ENCODE data around the gene SUN2. TPM values are rescaled to one million over a fixed set of nuclear protein-coding genes. Genes with fewer than 3 reads are reported as not detected.
"Not testable (repeated sequence)": the region's sequence is repeated elsewhere in the genome, so short reads cannot be mapped to it uniquely, and the experiment has no call there.

SUN2 gene, protein sequence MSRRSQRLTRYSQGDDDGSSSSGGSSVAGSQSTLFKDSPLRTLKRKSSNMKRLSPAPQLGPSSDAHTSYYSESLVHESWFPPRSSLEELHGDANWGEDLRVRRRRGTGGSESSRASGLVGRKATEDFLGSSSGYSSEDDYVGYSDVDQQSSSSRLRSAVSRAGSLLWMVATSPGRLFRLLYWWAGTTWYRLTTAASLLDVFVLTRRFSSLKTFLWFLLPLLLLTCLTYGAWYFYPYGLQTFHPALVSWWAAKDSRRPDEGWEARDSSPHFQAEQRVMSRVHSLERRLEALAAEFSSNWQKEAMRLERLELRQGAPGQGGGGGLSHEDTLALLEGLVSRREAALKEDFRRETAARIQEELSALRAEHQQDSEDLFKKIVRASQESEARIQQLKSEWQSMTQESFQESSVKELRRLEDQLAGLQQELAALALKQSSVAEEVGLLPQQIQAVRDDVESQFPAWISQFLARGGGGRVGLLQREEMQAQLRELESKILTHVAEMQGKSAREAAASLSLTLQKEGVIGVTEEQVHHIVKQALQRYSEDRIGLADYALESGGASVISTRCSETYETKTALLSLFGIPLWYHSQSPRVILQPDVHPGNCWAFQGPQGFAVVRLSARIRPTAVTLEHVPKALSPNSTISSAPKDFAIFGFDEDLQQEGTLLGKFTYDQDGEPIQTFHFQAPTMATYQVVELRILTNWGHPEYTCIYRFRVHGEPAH
- 100 to 1,000 TPM; 104 to 174 (median 144) TPM for total RNA-seq
- long read RNA-seq, partial matches to known transcripts = 1 of 6 reads
- long read RNA-seq, other reads (novel, unspliced or antisense) = 5 of 6 reads

DNA sequence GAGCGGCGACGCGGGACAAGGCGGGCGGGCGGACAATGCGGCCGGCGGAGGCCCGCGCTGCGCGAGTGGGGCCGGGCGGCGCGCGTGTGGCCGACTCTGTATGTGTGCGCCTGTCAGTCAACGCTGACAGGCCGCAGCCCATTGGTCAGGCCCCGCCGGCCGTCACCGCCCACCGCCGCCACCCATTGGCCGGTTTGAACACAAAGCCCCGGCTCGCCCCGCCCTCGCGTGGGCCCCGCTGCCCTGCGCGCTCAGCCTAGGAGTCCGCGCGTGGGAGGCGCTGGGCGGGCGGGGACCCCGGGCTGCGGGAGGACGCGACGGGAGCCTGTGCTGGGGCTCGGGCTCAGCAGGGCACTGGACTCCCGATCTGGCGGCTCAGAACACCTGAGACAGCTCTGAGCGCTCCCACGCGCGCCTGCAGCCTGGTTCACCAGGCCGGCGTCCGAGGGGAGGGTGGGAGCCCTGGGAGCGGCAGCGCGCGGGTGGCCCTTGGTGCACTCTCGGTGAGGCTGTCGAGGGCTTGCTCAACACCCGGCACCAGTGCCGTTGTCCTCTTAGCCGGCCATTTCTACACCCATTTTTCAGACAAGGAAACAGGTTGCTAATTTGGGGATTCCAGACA is at the start of gene SUN2:
Gene SUN2, minus strand, starts transcription at position 88 of the 622 bp plus-strand sequence. CDS start 3,370 bp downstream, outside the sequence.
- Histone ChIP-seq H3K4me1 (peaks cover 0 to 43% (median 5%) of the 10 kb centered on the region in 4 donors), H3K36me3 (peaks cover 0 to 20% (median 15%) of the 10 kb centered on the region in 4 donors), H3K9me3 (no peaks in the 10 kb centered on the region), H3K27ac (peak within 1 kb of the TSS; percentile 92 to 100 (median 99)), H3K4me3 (peak within 1 kb of the TSS; percentile 62 to 69 (median 63)), H3K27me3 (no peaks in the 10 kb centered on the region)
- 0% methylated on average over 5 of the region's 68 CpGs for WGBS (ENCODE audit: insufficient coverage, low coverage, low lambda C conversion rate, missing lambda C conversion rate)
- TF ChIP-seq POLR2A (IDR thresholded peaks at IDR 0.05) = peak; percentile 77
- TF ChIP-seq, protein P1, sequence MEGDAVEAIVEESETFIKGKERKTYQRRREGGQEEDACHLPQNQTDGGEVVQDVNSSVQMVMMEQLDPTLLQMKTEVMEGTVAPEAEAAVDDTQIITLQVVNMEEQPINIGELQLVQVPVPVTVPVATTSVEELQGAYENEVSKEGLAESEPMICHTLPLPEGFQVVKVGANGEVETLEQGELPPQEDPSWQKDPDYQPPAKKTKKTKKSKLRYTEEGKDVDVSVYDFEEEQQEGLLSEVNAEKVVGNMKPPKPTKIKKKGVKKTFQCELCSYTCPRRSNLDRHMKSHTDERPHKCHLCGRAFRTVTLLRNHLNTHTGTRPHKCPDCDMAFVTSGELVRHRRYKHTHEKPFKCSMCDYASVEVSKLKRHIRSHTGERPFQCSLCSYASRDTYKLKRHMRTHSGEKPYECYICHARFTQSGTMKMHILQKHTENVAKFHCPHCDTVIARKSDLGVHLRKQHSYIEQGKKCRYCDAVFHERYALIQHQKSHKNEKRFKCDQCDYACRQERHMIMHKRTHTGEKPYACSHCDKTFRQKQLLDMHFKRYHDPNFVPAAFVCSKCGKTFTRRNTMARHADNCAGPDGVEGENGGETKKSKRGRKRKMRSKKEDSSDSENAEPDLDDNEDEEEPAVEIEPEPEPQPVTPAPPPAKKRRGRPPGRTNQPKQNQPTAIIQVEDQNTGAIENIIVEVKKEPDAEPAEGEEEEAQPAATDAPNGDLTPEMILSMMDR (IDR thresholded peaks at IDR 0.05) = no peak
- DNase-seq (peak; percentile 96 to 98 (median 97)), ATAC-seq (peak; percentile 59 to 76 (median 68))
- intact Hi-C loops (cut with DNase I) = no loop called here

DNA sequence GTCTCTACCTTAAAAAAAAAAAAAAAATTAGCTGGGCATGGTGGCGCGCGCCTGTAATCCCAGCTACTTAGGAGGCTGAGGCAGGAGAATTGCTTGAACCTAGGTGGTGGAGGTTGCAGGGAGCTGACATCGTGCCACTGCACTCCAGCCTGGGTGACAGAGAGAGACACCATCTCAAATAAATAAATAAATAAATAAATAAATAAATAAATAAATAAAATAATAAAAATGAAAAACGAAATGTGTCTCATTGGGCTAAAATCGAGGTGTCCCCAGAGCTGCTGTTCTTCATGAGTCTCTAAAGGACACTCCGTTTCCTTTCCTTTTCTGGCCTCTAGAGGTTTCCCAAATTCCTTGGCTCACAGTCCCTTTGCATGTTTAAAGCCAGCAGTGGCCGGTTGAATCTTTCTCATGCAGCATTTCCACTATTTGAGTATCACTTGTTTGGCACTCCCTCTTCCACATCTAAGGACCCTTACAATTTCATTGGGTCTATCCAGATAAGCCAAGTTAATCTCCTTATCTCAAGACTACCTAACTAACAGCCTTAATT is 49.3 kb upstream of the SUN2 start:
- ATAC-seq; H3K36me3 ChIP-seq; H3K27me3 ChIP-seq; H3K27ac ChIP-seq; DNase-seq; H3K9me3 ChIP-seq; H3K4me1 ChIP-seq; intact Hi-C loops (cut with DNase I); H3K4me3 ChIP-seq: not testable (repeated sequence)
- WGBS (ENCODE audit: insufficient coverage, low coverage, low lambda C conversion rate, missing lambda C conversion rate) = 69% methylated on average over 8 of the region's 8 CpGs

DNA sequence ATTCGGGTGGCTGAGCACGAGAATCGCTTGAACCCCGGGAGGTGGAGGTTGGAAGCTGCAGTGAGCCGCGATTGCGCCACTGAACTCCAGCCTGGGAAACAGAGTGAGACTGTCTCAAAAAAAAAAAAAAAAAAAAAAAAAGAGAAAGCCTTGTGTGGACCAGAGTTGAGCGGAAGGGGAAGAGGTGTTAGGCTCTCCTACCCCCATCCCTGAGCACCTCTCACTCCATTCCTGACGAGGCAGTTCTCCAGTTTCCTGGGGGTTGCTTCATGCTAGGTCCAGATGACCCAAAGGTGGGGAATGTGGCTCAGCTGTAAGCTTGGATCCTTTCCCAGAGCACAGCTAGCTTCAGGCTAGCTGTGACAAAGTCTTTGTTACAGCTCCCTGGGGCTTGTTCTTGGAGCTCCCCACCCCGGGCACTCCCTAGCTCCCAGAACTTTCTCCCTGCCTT is 46.9 kb upstream of the SUN2 start:
- intact Hi-C loops (cut with DNase I) = no loop called here

DNA sequence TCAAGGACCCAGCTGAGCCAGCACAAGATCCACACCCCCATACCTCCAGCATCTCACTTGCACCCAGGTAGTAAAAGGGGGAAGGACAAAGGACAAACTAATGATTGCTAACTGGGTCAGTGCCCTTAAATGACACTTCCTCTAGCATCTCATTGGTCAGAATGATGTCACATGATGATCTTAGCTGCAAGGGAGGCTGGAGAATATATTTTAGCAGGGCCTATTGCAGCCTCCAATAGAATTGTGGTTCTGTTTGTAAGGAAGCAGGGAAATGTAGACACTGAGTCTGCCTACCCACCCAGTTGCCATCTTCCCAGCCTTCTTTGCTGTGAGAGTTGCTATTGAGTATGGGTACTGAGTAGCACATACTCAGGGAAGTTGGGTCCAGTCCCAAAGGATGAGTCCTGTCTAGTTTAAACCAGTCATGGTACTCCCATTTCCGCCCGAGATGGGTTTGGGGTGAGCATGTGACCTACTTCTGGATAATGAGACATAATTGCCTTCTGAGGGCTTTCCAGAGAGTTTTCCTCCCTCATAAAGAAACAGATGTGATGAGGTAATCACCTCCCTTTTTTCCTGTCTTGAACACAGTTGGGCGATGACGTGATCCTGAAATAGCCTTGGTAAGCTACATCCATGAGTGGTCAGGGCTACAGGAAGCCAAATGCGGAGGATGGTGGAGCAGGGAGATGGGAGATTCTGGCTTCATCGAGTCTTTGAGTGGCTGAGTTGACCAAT is 43.6 kb upstream of the SUN2 start:
- 80% methylated on average over 6 of the region's 6 CpGs for WGBS (ENCODE audit: insufficient coverage, low coverage, low lambda C conversion rate, missing lambda C conversion rate)
- intact Hi-C loops (cut with DNase I) = no loop called here
- no peaks in the 10 kb centered on the region for H3K36me3 ChIP-seq
- ATAC-seq = no peak
- no peak for TF ChIP-seq POLR2A (IDR thresholded peaks at IDR 0.05)
- TF ChIP-seq, protein P1 (IDR thresholded peaks at IDR 0.05) = no peak
- H3K4me3 ChIP-seq = no peak overlapping the region
- DNase-seq = no peak
- H3K27ac ChIP-seq = no peak overlapping the region
- H3K4me1 ChIP-seq = peaks cover 0 to under 1% (median 0%) of the 10 kb centered on the region in 4 donors
- no peaks in the 10 kb centered on the region for H3K9me3 ChIP-seq
- H3K27me3 ChIP-seq = no peaks in the 10 kb centered on the region

More for the DNA sequence above, 46.9 kb upstream of the SUN2 start:
- 28% methylated on average over 7 of the region's 10 CpGs for WGBS (ENCODE audit: insufficient coverage, low coverage, low lambda C conversion rate, missing lambda C conversion rate)
- no peak overlapping the region for H3K4me3 ChIP-seq
- DNase-seq (no peak), ATAC-seq (peak; percentile 38 to 84 (median 58))
- no peak overlapping the region for H3K27ac ChIP-seq
- H3K27me3 ChIP-seq = no peaks in the 10 kb centered on the region
- no peaks in the 10 kb centered on the region for H3K4me1 ChIP-seq
- H3K9me3 ChIP-seq = no peaks in the 10 kb centered on the region
- no peaks in the 10 kb centered on the region for H3K36me3 ChIP-seq
- TF ChIP-seq, protein P1 (IDR thresholded peaks at IDR 0.05) = no peak
- TF ChIP-seq POLR2A (IDR thresholded peaks at IDR 0.05) = no peak

All from right lobe of liver (tissue), 6 donors.